Measurements from ENCODE around the gene CCDC89. TPM values are rescaled to one million over a fixed set of nuclear protein-coding genes. Genes with fewer than 3 reads are reported as not detected.

Gene CCDC89
- total and polyA plus RNA-seq, 2 donors (not counting 3 experiments of a cell fraction or from before 2014, with no cell fraction given): not detected

- no peaks in the 10 kb centered on the region for H3K79me2 ChIP-seq (ENCODE audit: control insufficient read depth, insufficient read depth, low read length)
- FAIRE-seq (no peak), DNase-seq (ENCODE audit: low read depth, low spot score) (no peak)
- no peaks in the 10 kb centered on the region for H3K27me3 ChIP-seq (ENCODE audit: control insufficient read depth in 2 of 2, insufficient read depth in 2 of 2, low read length in 2 of 2)
- ChIA-PET CTCF (interaction anchor here (1.2 kb wide), 1 partner anchor 21 kb away, joined by 3 read pairs; no protein-coding TSS in a partner anchor), POLR2A (no interaction called here)
- TF ChIP-seq JUN (IDR thresholded peaks at IDR 0.05; ENCODE audit: borderline replicate concordance, insufficient read depth, insufficient read length, low read depth) (no peak), MAX (IDR thresholded peaks at IDR 0.05; ENCODE audit: insufficient read depth, insufficient read length) (no peak), POLR2AphosphoS5 (IDR thresholded peaks at IDR 0.05; ENCODE audit: insufficient read depth, low read depth, low read length) (no peak), CTCF (IDR thresholded peaks at IDR 0.05; ENCODE audit: extremely low read depth in 1 of 2, insufficient read depth in 1 of 2, low read depth in 1 of 2, low read length in 2 of 2) (no peak), FOS (IDR thresholded peaks at IDR 0.05; ENCODE audit: borderline replicate concordance, insufficient read depth, low read length) (no peak), MYC (IDR thresholded peaks at IDR 0.05; ENCODE audit: low read depth, low read length) (no peak), EZH2 (IDR thresholded peaks at IDR 0.05; ENCODE audit: borderline replicate concordance, low read depth, low read length, severe bottlenecking) (no peak), GATA2 (IDR thresholded peaks at IDR 0.05; ENCODE audit: insufficient read depth, insufficient read length, low read depth, low read length) (no peak), POLR2A (IDR thresholded peaks at IDR 0.05; ENCODE audit: low read depth, low read length) (no peak)
- dilution Hi-C loops (cut with MboI; ENCODE audit: extremely low pct_ligation_motif_present, low sequenced_read_pairs) (no loop called here), intact Hi-C loops (cut with micrococcal nuclease) (no loop called here)
- BruUV-seq (replicated peaks): no TSS peak
- no peaks in the 10 kb centered on the region for H3K9me1 ChIP-seq (replicated peaks; ENCODE audit: control insufficient read depth, extremely low read depth, insufficient read depth, low read length)
- no peaks in the 10 kb centered on the region for H3K4me1 ChIP-seq (ENCODE audit: control insufficient read depth, extremely low read depth, insufficient read depth, low read length)
- no peak overlapping the region for H3K27ac ChIP-seq (ENCODE audit: insufficient read depth, low read depth, low read length)
- no peak overlapping the region for H3K9ac ChIP-seq (replicated peaks; ENCODE audit: extremely low read depth, insufficient read depth, low read length)
- H4K20me1 ChIP-seq (replicated peaks; ENCODE audit: control insufficient read depth, extremely low read depth, insufficient read depth, low read length): no peaks in the 10 kb centered on the region
- no peak overlapping the region for H2AFZ ChIP-seq (ENCODE audit: low read depth, low read length)
- H3K36me3 ChIP-seq (ENCODE audit: control insufficient read depth in 2 of 2, extremely low read depth in 1 of 2, insufficient read depth in 2 of 2, low read length in 2 of 2): no peaks in the 10 kb centered on the region
- no peak overlapping the region for H3K4me3 ChIP-seq (replicated peaks in 1 of 3; ENCODE audit: insufficient read depth in 1 of 3, low read depth in 1 of 3, low read length in 3 of 3)
- H3K4me2 ChIP-seq (ENCODE audit: insufficient read depth, low read length): no peak overlapping the region
- H3K9me3 ChIP-seq (replicated peaks; ENCODE audit: control insufficient read depth, insufficient read depth, low read length): no peaks in the 10 kb centered on the region
Observed at GRCh38 chr11:85717429-85717828, 31.4 kb upstream of the CCDC89 start.

Data from endothelial cell of umbilical vein (primary cell).